ENCODE results near the gene ARHGAP29.

ARHGAP29 gene

GRCh38 chr1:94282143-94282711, 44.8 kb upstream of the ARHGAP29 start:
- Histone ChIP-seq H3K36me3 (replicated peaks) (no peaks in the 10 kb centered on the region), H3K4me3 (ENCODE audit: low read depth, low read length) (no peak overlapping the region), H3K27ac (peak overlapping the region; percentile 53), H3K27me3 (replicated peaks) (no peaks in the 10 kb centered on the region)
- DNase-seq: no peak
- in situ Hi-C loops (cut with HindIII; ENCODE audit: low pct_ligation_motif_present, low sequenced_read_pairs): no loop called here
- no peak for TF ChIP-seq CTCF (IDR thresholded peaks at IDR 0.05; ENCODE audit: low read depth, low read length, missing control alignments)

GRCh38 chr1:94281361-94282142, 44.2 kb upstream of the ARHGAP29 start:
- Histone ChIP-seq H3K4me3 (ENCODE audit: low read depth, low read length) (no peak overlapping the region), H3K27ac (peak overlapping the region; percentile 53), H3K36me3 (replicated peaks) (no peaks in the 10 kb centered on the region), H3K27me3 (replicated peaks) (no peaks in the 10 kb centered on the region)
- no peak for TF ChIP-seq CTCF (IDR thresholded peaks at IDR 0.05; ENCODE audit: low read depth, low read length, missing control alignments)
- in situ Hi-C loops (cut with HindIII; ENCODE audit: low pct_ligation_motif_present, low sequenced_read_pairs): no loop called here
- peak; percentile 69 for DNase-seq

GRCh38 chr1:94280541-94280940, 43.2 kb upstream of the ARHGAP29 start:
- in situ Hi-C loops (cut with HindIII; ENCODE audit: low pct_ligation_motif_present, low sequenced_read_pairs): no loop called here
- Histone ChIP-seq H3K36me3 (replicated peaks) (no peaks in the 10 kb centered on the region), H3K4me3 (ENCODE audit: low read depth, low read length) (no peak overlapping the region), H3K27me3 (replicated peaks) (no peaks in the 10 kb centered on the region), H3K27ac (peak overlapping the region; percentile 20)
- TF ChIP-seq CTCF (IDR thresholded peaks at IDR 0.05; ENCODE audit: low read depth, low read length, missing control alignments): no peak
- no peak for DNase-seq

GRCh38 chr1:94279462-94279861, 42.1 kb upstream of the ARHGAP29 start:
- in situ Hi-C loops (cut with HindIII; ENCODE audit: low pct_ligation_motif_present, low sequenced_read_pairs): no loop called here
- Histone ChIP-seq H3K27me3 (replicated peaks) (no peaks in the 10 kb centered on the region), H3K4me3 (ENCODE audit: low read depth, low read length) (no peak overlapping the region), H3K36me3 (replicated peaks) (no peaks in the 10 kb centered on the region), H3K27ac (no peak overlapping the region)
- no peak for DNase-seq
- TF ChIP-seq CTCF (IDR thresholded peaks at IDR 0.05; ENCODE audit: low read depth, low read length, missing control alignments): no peak

- Histone ChIP-seq H3K27ac (no peak overlapping the region), H3K27me3 (replicated peaks) (no peaks in the 10 kb centered on the region), H3K4me3 (ENCODE audit: low read depth, low read length) (no peak overlapping the region), H3K36me3 (replicated peaks) (no peaks in the 10 kb centered on the region)
- in situ Hi-C loops (cut with HindIII; ENCODE audit: low pct_ligation_motif_present, low sequenced_read_pairs): no loop called here
- TF ChIP-seq CTCF (IDR thresholded peaks at IDR 0.05; ENCODE audit: low read depth, low read length, missing control alignments): no peak
- DNase-seq: no peak
Measured at GRCh38 chr1:94279038-94279437, 41.7 kb upstream of the ARHGAP29 start.
